Stomach (tissue), 4 donors: ENCODE measurements around the gene TTC28.

Source experiments
- CTCF ChIP-seq, 7 experiments: fragments of 450-650 bp in 4 of 7; fragments of 200-600 bp in 3 of 7; sonication (generic) in 3 of 7; IDR thresholded peaks; one replicate each; pipeline ENCODE4 v1.5.1; 2016 to 2019; ENCODE audit warnings: antibody characterized with exemption in 7 of 7, control low read depth in 2 of 7, mild to moderate bottlenecking in 1 of 7
- EP300 ChIP-seq: sonication (generic); formaldehyde crosslinking; IDR thresholded peaks from one replicate; pipeline ENCODE4 v1.6.1; 2017; ENCODE audit warnings: antibody characterized with exemption
- POLR2A ChIP-seq, 4 donors: fragments of 450-650 bp; IDR thresholded peaks; one replicate each; pipeline ENCODE4 v1.6.1; 2016; ENCODE audit warnings: antibody characterized with exemption in 4 of 4, control low read depth in 2 of 4, mild to moderate bottlenecking in 1 of 4, moderate library complexity in 1 of 4
- POLR2AphosphoS5 ChIP-seq, 3 donors: sonication (generic); formaldehyde crosslinking; IDR thresholded peaks; one replicate each; pipeline ENCODE4 v1.6.1; 2016; ENCODE audit warnings: antibody characterized with exemption in 3 of 3

- TF ChIP-seq POLR2AphosphoS5 (IDR thresholded peaks at IDR 0.05) (no peak), CTCF (IDR thresholded peaks at IDR 0.05) (no peak), EP300 (no peak), POLR2A (IDR thresholded peaks at IDR 0.05) (no peak)
Measured at GRCh38 chr22:27983361-27983791, 696.3 kb downstream of the TTC28 start.
